BLaER1 (cell line): ENCODE measurements around the gene SYT8.

Experiments
- H3K27ac ChIP-seq: shearing (Covaris generic); formaldehyde crosslinking; 2 replicates; pipeline ENCODE4 v1.8.1; 2022
- H3K27me3 ChIP-seq: shearing (Covaris generic); formaldehyde crosslinking; 2 replicates; pipeline ENCODE4 v1.8.1; 2022
- H3K36me3 ChIP-seq: shearing (Covaris generic); formaldehyde crosslinking; 2 replicates; pipeline ENCODE4 v1.8.1; 2022
- H3K4me1 ChIP-seq: shearing (Covaris generic); formaldehyde crosslinking; 2 replicates; pipeline ENCODE4 v1.8.1; 2022
- H3K4me2 ChIP-seq: shearing (Covaris generic); formaldehyde crosslinking; 2 replicates; pipeline ENCODE4 v1.8.1; 2022
- H3K4me3 ChIP-seq: shearing (Covaris generic); formaldehyde crosslinking; 2 replicates; pipeline ENCODE4 v1.8.1; 2022
- H3K9ac ChIP-seq: shearing (Covaris generic); formaldehyde crosslinking; 2 replicates; pipeline ENCODE4 v1.8.1; 2022
- H3K9me3 ChIP-seq: shearing (Covaris generic); formaldehyde crosslinking; 2 replicates; pipeline ENCODE4 v1.8.1; 2022
- H4K20me1 ChIP-seq: shearing (Covaris generic); formaldehyde crosslinking; 2 replicates; pipeline ENCODE4 v1.8.1; 2022
- Cebpa-rat ChIP-seq: shearing (Covaris generic); IDR thresholded peaks from 2 replicates; pipeline ENCODE4 v1.8.1; 2022

SYT8 gene

GRCh38 chr11:1838426-1839144 lies 3.8 kb downstream of the SYT8 start, which contains the start of gene TNNI2:
Gene TNNI2, plus strand, starts transcription at chr11:1838981. Its CDS starts 716 bp downstream, at chr11:1839697.
- no peak within 1 kb of the TSS for H3K4me3 ChIP-seq
- peaks cover 14% of the 10 kb centered on the region; the same call in 1 of the 2 replicates for H4K20me1 ChIP-seq
- H3K4me2 ChIP-seq, result peak within 1 kb of the TSS; percentile 83
- TF ChIP-seq Cebpa-rat, result no peak
- H3K27ac ChIP-seq, result peak within 1 kb of the TSS; percentile 70
- H3K9ac ChIP-seq, result peak within 1 kb of the TSS; percentile 36
- H3K36me3 ChIP-seq, result no peaks in the 10 kb centered on the region
- no peaks in the 10 kb centered on the region for H3K27me3 ChIP-seq
- H3K9me3 ChIP-seq, result no peaks in the 10 kb centered on the region
- peaks cover 66% of the 10 kb centered on the region for H3K4me1 ChIP-seq

- Histone ChIP-seq H4K20me1 (peaks cover 20% of the 10 kb centered on the region; the same call in 1 of the 2 replicates), H3K4me1 (peaks cover 74% of the 10 kb centered on the region), H3K36me3 (no peaks in the 10 kb centered on the region), H3K4me3 (no peak overlapping the region), H3K27ac (peak overlapping the region; percentile 70), H3K9ac (peak overlapping the region; percentile 36; the same call in 1 of the 2 replicates), H3K4me2 (peak overlapping the region; percentile 83), H3K27me3 (no peaks in the 10 kb centered on the region), H3K9me3 (no peaks in the 10 kb centered on the region)
- no peak for TF ChIP-seq Cebpa-rat
Observed at GRCh38 chr11:1839204-1839923, 4.6 kb downstream of the SYT8 start.

GRCh38 chr11:1839924-1840779 lies 5.4 kb downstream of the SYT8 start:
- H3K4me2 ChIP-seq, result peak overlapping the region; percentile 83
- no peaks in the 10 kb centered on the region for H3K9me3 ChIP-seq
- TF ChIP-seq Cebpa-rat, result no peak
- no peak overlapping the region for H3K9ac ChIP-seq
- no peaks in the 10 kb centered on the region for H3K36me3 ChIP-seq
- H3K27me3 ChIP-seq, result no peaks in the 10 kb centered on the region
- H4K20me1 ChIP-seq, result peaks cover 20% of the 10 kb centered on the region; the same call in 1 of the 2 replicates
- H3K4me1 ChIP-seq, result peaks cover 82% of the 10 kb centered on the region
- 0 out of 2 replicates have a peak overlapping the region, but pooled peaks have one; percentile 59 for H3K27ac ChIP-seq
- no peak overlapping the region for H3K4me3 ChIP-seq

- H3K27me3 ChIP-seq, result no peaks in the 10 kb centered on the region
- TF ChIP-seq Cebpa-rat, result no peak
Observed at GRCh38 chr11:1840780-1841480, 6.1 kb downstream of the SYT8 start.

GRCh38 chr11:1841511-1842148 lies 6.8 kb downstream of the SYT8 start:
- H3K4me3 ChIP-seq, result no peak overlapping the region
- peaks cover 20% of the 10 kb centered on the region; the same call in 1 of the 2 replicates for H4K20me1 ChIP-seq
- no peak for TF ChIP-seq Cebpa-rat
- H3K4me2 ChIP-seq, result peak overlapping the region; percentile 83
- H3K9ac ChIP-seq, result 0 out of 2 replicates have a peak overlapping the region, but pooled peaks have one; percentile 0
- H3K36me3 ChIP-seq, result no peaks in the 10 kb centered on the region
- H3K9me3 ChIP-seq, result no peaks in the 10 kb centered on the region
- H3K27ac ChIP-seq, result no peak overlapping the region
- peaks cover 96% of the 10 kb centered on the region for H3K4me1 ChIP-seq
- no peaks in the 10 kb centered on the region for H3K27me3 ChIP-seq

More at GRCh38 chr11:1840780-1841480, 6.1 kb downstream of the SYT8 start:
- H3K27ac ChIP-seq, result no peak overlapping the region
- H3K4me3 ChIP-seq, result no peak overlapping the region
- H3K9me3 ChIP-seq, result no peaks in the 10 kb centered on the region
- peaks cover 90% of the 10 kb centered on the region for H3K4me1 ChIP-seq
- no peaks in the 10 kb centered on the region for H3K36me3 ChIP-seq
- peak overlapping the region; percentile 83 for H3K4me2 ChIP-seq
- H4K20me1 ChIP-seq, result peaks cover 20% of the 10 kb centered on the region; the same call in 1 of the 2 replicates
- H3K9ac ChIP-seq, result no peak overlapping the region

- Histone ChIP-seq H3K27ac (no peak overlapping the region), H3K4me1 (peaks cover 89% of the 10 kb centered on the region), H3K27me3 (no peaks in the 10 kb centered on the region), H3K4me3 (no peak overlapping the region), H3K9ac (0 out of 2 replicates have a peak overlapping the region, but pooled peaks have one; percentile 0), H4K20me1 (peaks cover 20% of the 10 kb centered on the region; the same call in 1 of the 2 replicates), H3K36me3 (no peaks in the 10 kb centered on the region), H3K4me2 (peak overlapping the region; percentile 83), H3K9me3 (no peaks in the 10 kb centered on the region)
- TF ChIP-seq Cebpa-rat, result no peak
Observed at GRCh38 chr11:1842149-1843097, 7.6 kb downstream of the SYT8 start.

GRCh38 chr11:1843098-1843473 lies 8.3 kb downstream of the SYT8 start:
- Histone ChIP-seq H3K4me3 (no peak overlapping the region), H3K27me3 (no peaks in the 10 kb centered on the region), H3K9ac (no peak overlapping the region), H3K36me3 (no peaks in the 10 kb centered on the region), H3K4me2 (peak overlapping the region; percentile 83), H4K20me1 (peaks cover 20% of the 10 kb centered on the region; the same call in 1 of the 2 replicates), H3K27ac (no peak overlapping the region), H3K9me3 (no peaks in the 10 kb centered on the region), H3K4me1 (peaks cover 84% of the 10 kb centered on the region)
- TF ChIP-seq Cebpa-rat, result no peak
